HepG2 (cell line): Measurements from ENCODE around the gene PIGV. TPM values are rescaled to one million over a fixed set of nuclear protein-coding genes. Genes with fewer than 3 reads are reported as not detected.

Experiments
- CENPX ChIP-seq: sonication (generic); formaldehyde crosslinking; IDR thresholded peaks from 2 replicates; pipeline ENCODE4 v1.9.0; 2021; ENCODE audit warnings: mild to moderate bottlenecking, missing genetic modification reagents, moderate library complexity
- GABPA ChIP-seq, 2 experiments: IDR thresholded peaks; 2 replicates each; pipeline ENCODE4 v1.6.1; 2011 to 2016; ENCODE audit warnings: low read depth in 2 of 2, low read length in 1 of 2, missing biosample characterization in 1 of 2, missing genetic modification characterization in 1 of 2
- GABPB1 ChIP-seq: IDR thresholded peaks from 2 replicates; pipeline ENCODE4 v1.6.1; 2016; ENCODE audit warnings: mild to moderate bottlenecking, missing genetic modification reagents, moderate library complexity, missing compliant biosample characterization
- KDM1A ChIP-seq: IDR thresholded peaks from 2 replicates; pipeline ENCODE4 v1.6.1; 2016; ENCODE audit warnings: missing compliant biosample characterization
- PAWR ChIP-seq: sonication (generic); formaldehyde crosslinking; IDR thresholded peaks from 2 replicates; pipeline ENCODE4 v1.4.0; 2020; ENCODE audit warnings: missing genetic modification reagents, mild to moderate bottlenecking, borderline replicate concordance
- POLR2AphosphoS5 ChIP-seq: IDR thresholded peaks from 2 replicates; pipeline ENCODE4 v1.6.1; 2012; ENCODE audit warnings: low read depth, low read length
- PTBP1 ChIP-seq: fragments of 200-400 bp; formaldehyde crosslinking; IDR thresholded peaks from 2 replicates; pipeline ENCODE4 v1.6.1; 2018; ENCODE audit warnings: low read length, low read depth; ENCODE audit not compliant: poor library complexity, severe bottlenecking
- ZBTB38 ChIP-seq: sonication (generic); formaldehyde crosslinking; IDR thresholded peaks from 2 replicates; pipeline ENCODE4 v1.5.1; 2020; ENCODE audit warnings: mild to moderate bottlenecking, missing genetic modification reagents
- ZNF335 ChIP-seq: sonication (generic); formaldehyde crosslinking; IDR thresholded peaks from 2 replicates; pipeline ENCODE4 v1.4.0; 2020; ENCODE audit warnings: missing genetic modification reagents
- ZNF337 ChIP-seq: sonication (generic); formaldehyde crosslinking; IDR thresholded peaks from 2 replicates; pipeline ENCODE4 v1.5.1; 2020; ENCODE audit warnings: missing genetic modification reagents, low read depth, mild to moderate bottlenecking, borderline replicate concordance
- ZNF34 ChIP-seq: sonication (generic); formaldehyde crosslinking; IDR thresholded peaks from 2 replicates; pipeline ENCODE4 v1.4.0; 2020; ENCODE audit warnings: mild to moderate bottlenecking, missing genetic modification reagents, borderline replicate concordance
- ZNF451 ChIP-seq: sonication (generic); formaldehyde crosslinking; IDR thresholded peaks from 2 replicates; pipeline ENCODE4 v1.5.0; 2020; ENCODE audit warnings: mild to moderate bottlenecking, missing genetic modification reagents
- ZNF501 ChIP-seq: sonication (generic); formaldehyde crosslinking; IDR thresholded peaks from 2 replicates; pipeline ENCODE4 v1.5.1; 2020; ENCODE audit warnings: mild to moderate bottlenecking, moderate library complexity, missing genetic modification reagents
- ZNF567 ChIP-seq: sonication (generic); formaldehyde crosslinking; IDR thresholded peaks from 2 replicates; pipeline ENCODE4 v1.8.1; 2023; ENCODE audit warnings: mild to moderate bottlenecking, missing genetic modification reagents, borderline replicate concordance
- polyA plus RNA-seq, 8 experiments: library from polyadenylated mRNA; depleted of rRNA in 3 of 8; stranded (reverse) in 7 of 8; unstranded in 1 of 8; fragments of >200 nt; fragmentation: Illumina TruSeq in 4 of 8; extraction: Trizol in 4 of 8; gene quantifications; 2 replicates each; pipeline versions ENCODE4 v1.2.1 to v1.2.3, GENCODE V29; 2011 to 2016; ENCODE audit warnings: low read depth in 4 of 8, missing spikeins in 1 of 8, mixed read lengths in 1 of 8; ENCODE audit not compliant: insufficient read depth in 1 of 8
- total RNA-seq, 5 experiments: library from RNA; depleted of rRNA; stranded (reverse); fragments of >200 nt; fragmentation: Illumina TruSeq; extraction: Trizol; gene quantifications; 2 replicates each; pipeline ENCODE4 v1.2.3, GENCODE V29; 2016; ENCODE audit warnings: low read depth in 1 of 5
- TF ChIP-seq, protein P1 (sequence below): IDR thresholded peaks from 2 replicates; pipeline ENCODE4 v1.6.1; 2016; ENCODE audit warnings: missing biosample characterization, missing genetic modification reagents, low read depth
- TF ChIP-seq, protein P2 (sequence below), 2 experiments: sonication (generic) in 1 of 2; formaldehyde crosslinking in 1 of 2; IDR thresholded peaks; 2 replicates each; pipeline versions ENCODE4 v1.4.0 to v1.6.1; 2016 to 2020; ENCODE audit warnings: borderline replicate concordance in 1 of 2, low read depth in 1 of 2, mild to moderate bottlenecking in 1 of 2, missing genetic modification reagents in 1 of 2
- TF ChIP-seq, protein P3 (sequence below): IDR thresholded peaks from 2 replicates; pipeline ENCODE4 v1.6.1; 2016; ENCODE audit warnings: missing compliant biosample characterization, missing genetic modification reagents, borderline replicate concordance
- TF ChIP-seq, protein P4 (sequence below): sonication (generic); formaldehyde crosslinking; IDR thresholded peaks from 2 replicates; pipeline ENCODE4 v1.4.0; 2020; ENCODE audit warnings: missing genetic modification reagents
- TF ChIP-seq, protein P5 (sequence below): sonication (generic); formaldehyde crosslinking; conservative IDR thresholded peaks from 2 replicates; pipeline ENCODE4 v1.4.0; 2020; ENCODE audit warnings: missing genetic modification reagents

Gene PIGV
- total and polyA plus RNA-seq, 2 of the 13 experiments (the other 11 are each of a cell fraction or from before 2014, with no cell fraction given), result 13.5 to 22.7 TPM

DNA sequence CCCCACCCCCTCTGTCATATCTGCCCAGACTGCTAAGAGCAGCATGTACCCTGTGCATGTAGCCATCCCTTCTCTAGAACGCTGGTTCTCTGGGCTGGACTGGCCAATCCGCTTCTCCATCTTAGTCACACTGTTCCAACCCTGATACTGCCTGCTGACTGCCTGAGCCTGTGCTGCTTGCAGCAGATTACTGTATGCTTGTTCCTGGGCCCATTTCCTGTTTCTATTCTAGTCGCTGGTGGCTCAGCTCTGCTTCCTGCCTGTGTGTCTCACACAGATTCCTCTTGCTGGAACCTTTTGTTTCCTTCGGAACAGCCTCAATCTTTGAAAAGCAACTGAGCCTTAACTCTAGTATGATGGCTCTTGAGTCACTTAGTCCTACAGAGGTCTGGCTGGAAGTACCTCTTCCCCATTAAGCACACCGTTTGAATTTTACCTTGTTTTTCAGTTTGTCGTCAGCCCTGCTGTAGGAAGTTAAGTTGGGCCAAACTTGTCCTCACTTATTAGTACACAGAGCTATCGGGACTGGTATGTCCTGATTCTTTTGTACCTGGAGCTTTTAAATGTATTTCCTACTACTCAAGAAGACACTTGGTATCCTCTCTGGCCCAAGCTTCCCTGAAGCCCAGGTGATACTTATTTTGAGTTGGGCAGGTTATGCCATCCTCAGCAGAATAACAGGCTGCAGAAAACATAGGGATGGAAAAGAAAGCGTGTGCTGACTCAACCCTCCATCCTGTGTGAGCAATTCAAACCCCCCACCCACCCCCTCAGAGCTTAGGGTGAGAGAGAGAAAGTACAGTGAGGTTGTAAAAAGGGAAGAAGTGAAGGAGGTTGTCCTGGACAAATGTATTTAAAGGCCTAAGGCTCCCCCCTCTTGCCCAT is 43.4 kb upstream of the PIGV start (continued):
- no peak for TF ChIP-seq CENPX (CRISPR knock-in tag)
- TF ChIP-seq, protein P1, sequence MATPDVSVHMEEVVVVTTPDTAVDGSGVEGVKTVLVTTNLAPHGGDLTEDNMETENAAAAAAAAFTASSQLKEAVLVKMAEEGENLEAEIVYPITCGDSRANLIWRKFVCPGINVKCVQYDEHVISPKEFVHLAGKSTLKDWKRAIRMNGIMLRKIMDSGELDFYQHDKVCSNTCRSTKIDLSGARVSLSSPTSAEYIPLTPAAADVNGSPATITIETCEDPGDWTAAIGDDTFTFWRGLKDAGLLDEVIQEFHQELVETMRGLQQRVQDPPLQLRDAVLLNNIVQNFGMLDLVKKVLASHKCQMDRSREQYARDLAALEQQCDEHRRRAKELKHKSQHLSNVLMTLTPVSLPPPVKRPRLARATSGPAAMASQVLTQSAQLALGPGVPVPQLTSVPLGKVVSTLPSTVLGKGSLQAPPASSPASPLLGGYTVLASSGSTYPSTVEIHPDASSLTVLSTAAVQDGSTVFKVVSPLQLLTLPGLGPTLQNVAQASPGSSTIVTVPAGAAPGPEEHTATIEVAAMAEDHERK (CRISPR knock-in tag), result no peak
- TF ChIP-seq, protein P2, sequence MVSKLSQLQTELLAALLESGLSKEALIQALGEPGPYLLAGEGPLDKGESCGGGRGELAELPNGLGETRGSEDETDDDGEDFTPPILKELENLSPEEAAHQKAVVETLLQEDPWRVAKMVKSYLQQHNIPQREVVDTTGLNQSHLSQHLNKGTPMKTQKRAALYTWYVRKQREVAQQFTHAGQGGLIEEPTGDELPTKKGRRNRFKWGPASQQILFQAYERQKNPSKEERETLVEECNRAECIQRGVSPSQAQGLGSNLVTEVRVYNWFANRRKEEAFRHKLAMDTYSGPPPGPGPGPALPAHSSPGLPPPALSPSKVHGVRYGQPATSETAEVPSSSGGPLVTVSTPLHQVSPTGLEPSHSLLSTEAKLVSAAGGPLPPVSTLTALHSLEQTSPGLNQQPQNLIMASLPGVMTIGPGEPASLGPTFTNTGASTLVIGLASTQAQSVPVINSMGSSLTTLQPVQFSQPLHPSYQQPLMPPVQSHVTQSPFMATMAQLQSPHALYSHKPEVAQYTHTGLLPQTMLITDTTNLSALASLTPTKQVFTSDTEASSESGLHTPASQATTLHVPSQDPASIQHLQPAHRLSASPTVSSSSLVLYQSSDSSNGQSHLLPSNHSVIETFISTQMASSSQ (IDR thresholded peaks at IDR 0.05; ENCODE audit: low read depth), result no peak
- TF ChIP-seq, protein P2 (CRISPR knock-in tag; IDR thresholded peaks at IDR 0.05; ENCODE audit: borderline replicate concordance), result no peak
- TF ChIP-seq, protein P3, sequence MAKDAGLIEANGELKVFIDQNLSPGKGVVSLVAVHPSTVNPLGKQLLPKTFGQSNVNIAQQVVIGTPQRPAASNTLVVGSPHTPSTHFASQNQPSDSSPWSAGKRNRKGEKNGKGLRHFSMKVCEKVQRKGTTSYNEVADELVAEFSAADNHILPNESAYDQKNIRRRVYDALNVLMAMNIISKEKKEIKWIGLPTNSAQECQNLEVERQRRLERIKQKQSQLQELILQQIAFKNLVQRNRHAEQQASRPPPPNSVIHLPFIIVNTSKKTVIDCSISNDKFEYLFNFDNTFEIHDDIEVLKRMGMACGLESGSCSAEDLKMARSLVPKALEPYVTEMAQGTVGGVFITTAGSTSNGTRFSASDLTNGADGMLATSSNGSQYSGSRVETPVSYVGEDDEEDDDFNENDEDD (CRISPR knock-in tag), result no peak
- TF ChIP-seq PTBP1, result no peak
- TF ChIP-seq, protein P4, sequence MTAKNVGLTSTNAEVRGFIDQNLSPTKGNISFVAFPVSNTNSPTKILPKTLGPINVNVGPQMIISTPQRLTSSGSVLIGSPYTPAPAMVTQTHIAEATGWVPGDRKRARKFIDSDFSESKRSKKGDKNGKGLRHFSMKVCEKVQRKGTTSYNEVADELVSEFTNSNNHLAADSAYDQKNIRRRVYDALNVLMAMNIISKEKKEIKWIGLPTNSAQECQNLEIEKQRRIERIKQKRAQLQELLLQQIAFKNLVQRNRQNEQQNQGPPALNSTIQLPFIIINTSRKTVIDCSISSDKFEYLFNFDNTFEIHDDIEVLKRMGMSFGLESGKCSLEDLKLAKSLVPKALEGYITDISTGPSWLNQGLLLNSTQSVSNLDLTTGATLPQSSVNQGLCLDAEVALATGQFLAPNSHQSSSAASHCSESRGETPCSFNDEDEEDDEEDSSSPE (CRISPR knock-in tag), result no peak
- TF ChIP-seq ZBTB38 (CRISPR knock-in tag), result peak; percentile 79; the same call in 1 of the 2 replicates
- no peak for TF ChIP-seq ZNF337 (CRISPR knock-in tag)
- TF ChIP-seq ZNF567 (CRISPR knock-in tag), result 0 out of 2 replicates have a peak, but pooled peaks have one; percentile 26
- TF ChIP-seq ZNF335 (CRISPR knock-in tag), result no peak
- no peak for TF ChIP-seq ZNF451 (CRISPR knock-in tag)
- no peak for TF ChIP-seq POLR2AphosphoS5
- TF ChIP-seq KDM1A (CRISPR knock-in tag), result no peak
- no peak for TF ChIP-seq ZNF34 (CRISPR knock-in tag)
- TF ChIP-seq, protein P5, sequence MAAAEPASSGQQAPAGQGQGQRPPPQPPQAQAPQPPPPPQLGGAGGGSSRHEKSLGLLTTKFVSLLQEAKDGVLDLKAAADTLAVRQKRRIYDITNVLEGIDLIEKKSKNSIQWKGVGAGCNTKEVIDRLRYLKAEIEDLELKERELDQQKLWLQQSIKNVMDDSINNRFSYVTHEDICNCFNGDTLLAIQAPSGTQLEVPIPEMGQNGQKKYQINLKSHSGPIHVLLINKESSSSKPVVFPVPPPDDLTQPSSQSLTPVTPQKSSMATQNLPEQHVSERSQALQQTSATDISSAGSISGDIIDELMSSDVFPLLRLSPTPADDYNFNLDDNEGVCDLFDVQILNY (CRISPR knock-in tag), result no peak
- peak; percentile 66 for TF ChIP-seq GABPB1 (CRISPR knock-in tag)
- TF ChIP-seq ZNF501 (CRISPR knock-in tag), result 0 out of 2 replicates have a peak, but pooled peaks have one; percentile 45
- TF ChIP-seq GABPA (IDR thresholded peaks at IDR 0.05; ENCODE audit: low read depth, low read length), result peak; percentile 17; the same call in 1 of the 2 replicates
- peak; percentile 74 for TF ChIP-seq GABPA (CRISPR knock-in tag; IDR thresholded peaks at IDR 0.05; ENCODE audit: low read depth)
- TF ChIP-seq PAWR (CRISPR knock-in tag), result no peak
